ENCODE results near the gene RPL37A. TPM values are rescaled to one million over a fixed set of nuclear protein-coding genes. Genes with fewer than 3 reads are reported as not detected.
A peak's percentile ranks its signal among the peaks of the same experiment; 100 is the strongest.

The RPL37A gene
- polyA plus RNA-seq (1,507 and 1,655 TPM in 2 replicates), polyA minus RNA-seq (291 and 334 TPM in 2 replicates)

DNA sequence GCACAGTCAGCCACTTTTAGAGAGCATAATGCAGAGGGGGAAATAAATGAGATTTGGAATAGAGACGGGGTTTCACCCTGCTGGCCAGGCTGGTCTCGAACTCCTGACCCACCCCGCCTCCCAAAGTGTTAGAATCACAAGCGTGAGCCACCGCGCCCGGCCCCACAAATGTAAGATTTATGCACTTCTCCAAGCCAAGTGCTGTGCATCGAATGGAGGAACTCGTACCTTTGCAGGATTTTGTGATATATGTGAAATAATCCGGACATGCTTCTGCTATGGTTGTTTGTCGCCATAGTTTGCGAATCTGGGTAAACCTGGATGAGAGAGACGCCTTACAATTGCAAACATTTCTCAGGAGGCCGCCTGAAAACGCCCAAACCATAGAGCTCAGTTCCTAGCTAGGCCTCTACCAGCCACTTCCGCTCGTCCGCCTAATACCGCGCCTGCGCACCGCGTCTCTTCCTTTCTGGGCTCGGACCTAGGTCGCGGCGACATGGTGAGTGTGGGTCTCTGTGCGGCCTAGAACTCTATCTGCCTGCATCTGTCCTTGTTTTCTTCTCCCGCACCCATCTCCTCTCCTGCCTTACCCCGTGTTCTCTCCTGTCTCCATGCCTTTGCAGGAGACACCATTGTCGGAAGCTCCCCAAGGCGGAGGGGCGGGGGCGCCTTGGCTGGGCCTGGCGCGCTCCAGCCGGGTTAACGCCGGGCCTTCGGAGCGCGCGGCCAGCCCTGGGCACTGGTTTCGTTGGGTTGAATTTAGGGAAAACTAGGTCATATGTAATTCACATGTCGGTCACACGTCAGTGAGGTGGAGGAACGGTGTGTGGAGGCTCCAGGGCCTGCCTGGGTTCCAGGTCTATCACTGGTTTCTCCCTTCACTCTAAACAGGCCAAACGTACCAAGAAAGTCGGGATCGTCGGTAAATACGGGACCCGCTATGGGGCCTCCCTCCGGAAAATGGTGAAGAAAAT, at the start of gene RPL37A:
Gene RPL37A, plus strand, starts transcription at position 466 of the 974 bp plus-strand sequence. Its CDS starts 31 bp downstream, at position 497.
- Histone ChIP-seq H3K4me2 (ENCODE audit: low read length) (peak within 1 kb of the TSS; percentile 92), H3K9me3 (ENCODE audit: low read length) (no peaks in the 10 kb centered on the region), H3K27ac (ENCODE audit: low read length) (peak within 1 kb of the TSS; percentile 85), H3K4me3 (ENCODE audit: low read length) (peak within 1 kb of the TSS; percentile 87), H2AFZ (ENCODE audit: low read depth, low read length) (peak within 1 kb of the TSS; percentile 98), H3K36me3 (ENCODE audit: insufficient read depth, low read length) (peaks cover 7% of the 10 kb centered on the region), H4K20me1 (ENCODE audit: insufficient read depth) (no peaks in the 10 kb centered on the region), H3F3A (ENCODE audit: insufficient read depth, low read length, poor library complexity, severe bottlenecking) (no peaks in the 10 kb centered on the region), H3K79me2 (replicated peaks; ENCODE audit: insufficient read depth, low read length) (peaks cover 18% of the 10 kb centered on the region), H3K9me2 (ENCODE audit: insufficient read depth, low read length) (no peaks in the 10 kb centered on the region), H3K9ac (ENCODE audit: low read length) (peak within 1 kb of the TSS; percentile 85), H3K27me3 (ENCODE audit: insufficient read depth, low read depth, low read length) (no peaks in the 10 kb centered on the region)
- TF ChIP-seq EP300 (conservative IDR thresholded peaks at IDR 0.05; ENCODE audit: poor library complexity, severe bottlenecking): peak; percentile 64
- TF ChIP-seq TAF1 (IDR thresholded peaks at IDR 0.05; ENCODE audit: low read depth): peak; percentile 97
- peak; percentile 99 for TF ChIP-seq POLR2AphosphoS5 (IDR thresholded peaks at IDR 0.05)
- peak; percentile 39 for TF ChIP-seq RAD21 (conservative IDR thresholded peaks at IDR 0.05)
- TF ChIP-seq, protein P1, sequence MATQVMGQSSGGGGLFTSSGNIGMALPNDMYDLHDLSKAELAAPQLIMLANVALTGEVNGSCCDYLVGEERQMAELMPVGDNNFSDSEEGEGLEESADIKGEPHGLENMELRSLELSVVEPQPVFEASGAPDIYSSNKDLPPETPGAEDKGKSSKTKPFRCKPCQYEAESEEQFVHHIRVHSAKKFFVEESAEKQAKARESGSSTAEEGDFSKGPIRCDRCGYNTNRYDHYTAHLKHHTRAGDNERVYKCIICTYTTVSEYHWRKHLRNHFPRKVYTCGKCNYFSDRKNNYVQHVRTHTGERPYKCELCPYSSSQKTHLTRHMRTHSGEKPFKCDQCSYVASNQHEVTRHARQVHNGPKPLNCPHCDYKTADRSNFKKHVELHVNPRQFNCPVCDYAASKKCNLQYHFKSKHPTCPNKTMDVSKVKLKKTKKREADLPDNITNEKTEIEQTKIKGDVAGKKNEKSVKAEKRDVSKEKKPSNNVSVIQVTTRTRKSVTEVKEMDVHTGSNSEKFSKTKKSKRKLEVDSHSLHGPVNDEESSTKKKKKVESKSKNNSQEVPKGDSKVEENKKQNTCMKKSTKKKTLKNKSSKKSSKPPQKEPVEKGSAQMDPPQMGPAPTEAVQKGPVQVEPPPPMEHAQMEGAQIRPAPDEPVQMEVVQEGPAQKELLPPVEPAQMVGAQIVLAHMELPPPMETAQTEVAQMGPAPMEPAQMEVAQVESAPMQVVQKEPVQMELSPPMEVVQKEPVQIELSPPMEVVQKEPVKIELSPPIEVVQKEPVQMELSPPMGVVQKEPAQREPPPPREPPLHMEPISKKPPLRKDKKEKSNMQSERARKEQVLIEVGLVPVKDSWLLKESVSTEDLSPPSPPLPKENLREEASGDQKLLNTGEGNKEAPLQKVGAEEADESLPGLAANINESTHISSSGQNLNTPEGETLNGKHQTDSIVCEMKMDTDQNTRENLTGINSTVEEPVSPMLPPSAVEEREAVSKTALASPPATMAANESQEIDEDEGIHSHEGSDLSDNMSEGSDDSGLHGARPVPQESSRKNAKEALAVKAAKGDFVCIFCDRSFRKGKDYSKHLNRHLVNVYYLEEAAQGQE (IDR thresholded peaks at IDR 0.05; ENCODE audit: borderline replicate concordance): peak; percentile 96
- TF ChIP-seq, protein P2, sequence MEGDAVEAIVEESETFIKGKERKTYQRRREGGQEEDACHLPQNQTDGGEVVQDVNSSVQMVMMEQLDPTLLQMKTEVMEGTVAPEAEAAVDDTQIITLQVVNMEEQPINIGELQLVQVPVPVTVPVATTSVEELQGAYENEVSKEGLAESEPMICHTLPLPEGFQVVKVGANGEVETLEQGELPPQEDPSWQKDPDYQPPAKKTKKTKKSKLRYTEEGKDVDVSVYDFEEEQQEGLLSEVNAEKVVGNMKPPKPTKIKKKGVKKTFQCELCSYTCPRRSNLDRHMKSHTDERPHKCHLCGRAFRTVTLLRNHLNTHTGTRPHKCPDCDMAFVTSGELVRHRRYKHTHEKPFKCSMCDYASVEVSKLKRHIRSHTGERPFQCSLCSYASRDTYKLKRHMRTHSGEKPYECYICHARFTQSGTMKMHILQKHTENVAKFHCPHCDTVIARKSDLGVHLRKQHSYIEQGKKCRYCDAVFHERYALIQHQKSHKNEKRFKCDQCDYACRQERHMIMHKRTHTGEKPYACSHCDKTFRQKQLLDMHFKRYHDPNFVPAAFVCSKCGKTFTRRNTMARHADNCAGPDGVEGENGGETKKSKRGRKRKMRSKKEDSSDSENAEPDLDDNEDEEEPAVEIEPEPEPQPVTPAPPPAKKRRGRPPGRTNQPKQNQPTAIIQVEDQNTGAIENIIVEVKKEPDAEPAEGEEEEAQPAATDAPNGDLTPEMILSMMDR (IDR thresholded peaks at IDR 0.05; ENCODE audit: poor library complexity, severe bottlenecking): no peak
- TF ChIP-seq SMC3 (conservative IDR thresholded peaks at IDR 0.05; ENCODE audit: poor library complexity): peak; percentile 38
- no peak for TF ChIP-seq EZH2 (IDR thresholded peaks at IDR 0.05; ENCODE audit: borderline replicate concordance, insufficient read depth, low read length, poor library complexity, severe bottlenecking)
- peak; percentile 92 for TF ChIP-seq MXI1 (conservative IDR thresholded peaks at IDR 0.05; ENCODE audit: poor library complexity, severe bottlenecking)

DNA sequence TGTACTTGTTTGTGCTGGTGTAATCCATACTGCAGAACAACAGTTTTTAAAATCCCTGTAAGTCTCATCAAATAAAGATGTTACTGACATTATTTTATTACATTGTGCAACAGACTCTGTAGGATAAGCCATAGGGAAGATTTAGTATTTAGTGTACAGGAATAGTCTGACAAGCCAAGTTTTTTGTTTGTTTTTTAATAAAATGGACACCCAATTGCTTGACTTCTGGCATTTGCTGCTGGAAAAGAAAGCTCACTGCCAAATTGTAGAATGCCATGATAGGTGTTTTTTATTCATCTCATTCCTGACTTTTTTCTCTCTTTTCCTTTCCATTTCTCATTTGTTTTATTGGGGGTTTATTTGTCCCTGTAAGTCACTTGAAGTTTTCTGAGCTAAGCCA, 48.3 kb upstream of the RPL37A start:
- Histone ChIP-seq H4K20me1 (ENCODE audit: insufficient read depth) (no peaks in the 10 kb centered on the region), H3K36me3 (ENCODE audit: insufficient read depth, low read length) (peaks cover 22% of the 10 kb centered on the region), H3K9me3 (ENCODE audit: low read length) (no peaks in the 10 kb centered on the region), H2AFZ (ENCODE audit: low read depth, low read length) (no peak overlapping the region), H3K4me2 (ENCODE audit: low read length) (no peak overlapping the region), H3F3A (ENCODE audit: insufficient read depth, low read length, poor library complexity, severe bottlenecking) (no peaks in the 10 kb centered on the region), H3K4me3 (ENCODE audit: low read length) (no peak overlapping the region), H3K9me2 (ENCODE audit: insufficient read depth, low read length) (no peaks in the 10 kb centered on the region), H3K27me3 (ENCODE audit: insufficient read depth, low read depth, low read length) (no peaks in the 10 kb centered on the region), H3K9ac (ENCODE audit: low read length) (no peak overlapping the region), H3K27ac (ENCODE audit: low read length) (no peak overlapping the region), H3K79me2 (replicated peaks; ENCODE audit: insufficient read depth, low read length) (no peaks in the 10 kb centered on the region)
- TF ChIP-seq EZH2 (IDR thresholded peaks at IDR 0.05; ENCODE audit: borderline replicate concordance, insufficient read depth, low read length, poor library complexity, severe bottlenecking): no peak
- TF ChIP-seq TAF1 (IDR thresholded peaks at IDR 0.05; ENCODE audit: low read depth): no peak
- TF ChIP-seq SMC3 (conservative IDR thresholded peaks at IDR 0.05; ENCODE audit: poor library complexity): no peak
- TF ChIP-seq EP300 (conservative IDR thresholded peaks at IDR 0.05; ENCODE audit: poor library complexity, severe bottlenecking): no peak
- TF ChIP-seq RAD21 (conservative IDR thresholded peaks at IDR 0.05): no peak
- TF ChIP-seq, protein P1 (IDR thresholded peaks at IDR 0.05; ENCODE audit: borderline replicate concordance): no peak
- TF ChIP-seq, protein P2 (IDR thresholded peaks at IDR 0.05; ENCODE audit: poor library complexity, severe bottlenecking): no peak

All from neural cell (in vitro differentiated cells).